Activated CD4-positive, alpha-beta T cell treated with anti-CD3 and anti-CD28 coated beads for 4 hours (primary cell): ENCODE data around the gene BCL3.
"Not testable (repeated sequence)": the region's sequence is repeated elsewhere in the genome, so short reads cannot be mapped to it uniquely, and the experiment has no call there.

Source experiments
- DNase-seq, 2 donors: peaks; one replicate each; pipeline ENCODE4 v3.0.0-alpha.2; 2020

BCL3 gene

GRCh38 chr19:44748426-44749254 lies at the start of gene BCL3:
Gene BCL3, plus strand, starts transcription at chr19:44748708. Its CDS starts 83 bp downstream, at chr19:44748791.
- peak; percentile 68 to 76 for DNase-seq

DNA sequence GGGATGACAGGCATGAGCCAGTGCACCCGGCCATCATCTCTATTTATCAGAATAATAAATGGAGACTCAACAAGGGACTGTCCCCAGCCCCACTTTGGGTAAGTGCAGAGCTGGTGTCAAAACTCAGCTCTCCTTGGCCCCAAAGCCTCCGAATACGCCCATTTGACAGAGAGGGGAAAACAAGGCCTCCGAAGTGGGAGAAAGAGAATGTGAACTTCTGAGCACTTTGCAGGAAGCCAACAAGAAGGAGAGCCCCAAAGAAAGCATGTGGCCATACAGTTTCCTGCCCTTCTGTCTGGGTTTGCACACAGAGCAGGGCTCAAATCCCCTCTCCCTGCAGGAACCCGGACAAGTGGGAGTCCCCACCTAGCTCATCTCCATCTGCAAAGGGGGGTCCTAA lies 48.0 kb upstream of the BCL3 start:
- DNase-seq, result no peak

- no peak for DNase-seq
These were observed 47.3 kb upstream of the BCL3 start for GRCh38 chr19:44701228-44701627.

GRCh38 chr19:44702551-44703176 lies 45.8 kb upstream of the BCL3 start:
- no peak for DNase-seq

DNA sequence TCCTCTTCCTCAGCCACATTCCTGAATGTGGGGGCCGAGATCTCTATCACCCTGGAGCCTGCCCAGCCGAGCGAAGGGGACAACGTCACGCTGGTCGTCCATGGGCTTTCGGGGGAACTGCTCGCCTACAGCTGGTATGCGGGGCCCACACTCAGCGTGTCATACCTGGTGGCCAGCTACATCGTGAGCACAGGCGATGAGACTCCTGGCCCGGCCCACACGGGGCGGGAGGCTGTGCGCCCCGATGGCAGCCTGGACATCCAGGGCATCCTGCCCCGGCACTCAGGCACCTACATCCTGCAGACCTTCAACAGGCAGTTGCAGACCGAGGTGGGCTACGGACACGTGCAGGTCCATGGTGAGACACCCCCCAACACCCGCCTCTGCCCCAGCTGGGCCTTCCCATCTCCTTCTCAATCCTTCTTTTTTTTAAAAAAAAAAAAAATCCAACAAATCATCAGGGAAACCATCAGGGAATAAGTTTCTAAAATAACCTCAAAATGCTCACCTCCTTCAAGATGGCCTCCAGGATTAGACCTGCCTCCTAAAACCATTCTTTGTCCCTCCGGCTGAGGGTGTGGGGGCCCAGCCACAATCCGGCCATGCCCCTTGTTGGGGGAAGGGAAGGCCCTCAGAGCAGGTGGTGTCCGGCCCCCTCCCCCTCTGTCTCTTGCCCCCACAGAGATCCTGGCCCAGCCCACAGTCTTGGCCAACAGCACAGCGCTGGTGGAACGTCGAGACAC lies 45.0 kb upstream of the BCL3 start:
- no peak for DNase-seq

- DNase-seq, result no peak
These were observed 43.5 kb upstream of the BCL3 start for GRCh38 chr19:44704982-44705381.

- DNase-seq, result no peak
These were observed 43.0 kb upstream of the BCL3 start for GRCh38 chr19:44705502-44706010.

- DNase-seq, result no peak
These were observed 41.8 kb upstream of the BCL3 start for GRCh38 chr19:44706506-44707236.

GRCh38 chr19:44707794-44708193 lies 40.7 kb upstream of the BCL3 start:
- no peak for DNase-seq

DNA sequence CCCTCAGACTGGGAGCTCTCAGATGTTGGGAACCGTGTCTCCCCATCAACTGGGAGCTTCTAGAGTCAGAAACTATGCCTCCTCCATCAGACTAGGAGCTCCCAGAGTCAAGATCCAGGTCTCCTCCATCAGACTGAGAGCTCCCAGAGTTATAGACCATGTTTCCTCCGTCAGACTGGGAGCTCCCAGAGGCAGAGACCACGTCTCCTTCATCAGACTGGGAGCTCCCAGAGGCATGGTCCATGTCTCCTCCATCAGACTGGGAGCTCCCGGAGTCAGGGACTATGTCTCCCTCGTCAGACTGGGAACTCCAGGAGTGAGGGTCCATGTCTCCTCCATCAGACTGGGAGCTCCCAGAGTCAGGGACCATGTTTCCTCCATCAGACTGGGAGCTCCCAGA lies 39.6 kb upstream of the BCL3 start:
- no peak for DNase-seq

GRCh38 chr19:44709434-44710266 lies 38.9 kb upstream of the BCL3 start:
- DNase-seq, result not testable (repeated sequence)

DNA sequence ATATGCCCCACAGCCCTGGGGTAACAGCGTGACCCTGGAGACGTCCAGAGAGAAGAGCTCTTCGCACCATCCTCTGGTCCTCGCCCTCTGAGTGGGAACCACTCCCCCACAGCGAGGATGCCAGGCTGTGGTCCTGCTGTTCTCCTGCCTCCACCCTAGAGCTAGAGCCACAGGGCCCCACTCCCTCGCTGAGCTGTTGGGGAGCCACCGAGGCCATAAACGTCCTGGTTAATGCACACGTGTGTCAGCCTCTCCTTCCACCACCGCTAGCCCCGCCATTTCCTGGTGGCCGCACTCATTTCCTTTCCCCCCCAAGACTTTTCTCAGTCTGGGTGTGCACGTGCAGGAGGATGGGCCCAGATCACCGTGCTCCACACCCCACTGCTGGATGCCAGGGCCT lies 38.0 kb upstream of the BCL3 start:
- DNase-seq, result no peak

GRCh38 chr19:44712864-44713515 lies 35.5 kb upstream of the BCL3 start:
- no peak for DNase-seq

DNA sequence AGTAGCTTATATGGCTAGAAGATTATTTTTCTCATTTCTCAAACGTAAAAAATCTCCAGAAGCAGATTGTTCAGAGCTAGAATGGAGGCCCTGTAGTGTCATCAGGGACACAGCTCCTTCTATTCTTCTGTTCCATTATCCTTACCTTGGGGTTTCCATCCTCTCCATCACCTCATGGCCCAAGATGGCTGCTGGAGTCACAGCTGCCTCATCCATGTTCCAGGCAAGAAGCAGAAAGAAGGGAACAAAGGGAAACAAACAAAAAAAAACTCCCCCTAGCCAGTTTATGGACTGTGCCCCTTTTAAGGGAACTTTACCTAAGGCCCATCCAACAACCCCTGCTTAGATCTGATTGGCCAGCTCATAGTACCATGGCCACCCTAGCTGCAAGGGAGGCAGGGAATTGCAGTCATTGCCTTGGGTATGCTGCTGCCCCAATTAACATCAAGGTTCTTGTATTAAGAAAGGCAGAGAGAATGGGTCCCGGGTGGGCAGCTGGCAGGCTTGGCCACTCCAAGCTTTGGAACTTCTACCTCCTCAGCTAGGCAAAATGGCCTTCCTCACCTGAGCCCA lies 33.8 kb upstream of the BCL3 start:
- no peak for DNase-seq

DNA sequence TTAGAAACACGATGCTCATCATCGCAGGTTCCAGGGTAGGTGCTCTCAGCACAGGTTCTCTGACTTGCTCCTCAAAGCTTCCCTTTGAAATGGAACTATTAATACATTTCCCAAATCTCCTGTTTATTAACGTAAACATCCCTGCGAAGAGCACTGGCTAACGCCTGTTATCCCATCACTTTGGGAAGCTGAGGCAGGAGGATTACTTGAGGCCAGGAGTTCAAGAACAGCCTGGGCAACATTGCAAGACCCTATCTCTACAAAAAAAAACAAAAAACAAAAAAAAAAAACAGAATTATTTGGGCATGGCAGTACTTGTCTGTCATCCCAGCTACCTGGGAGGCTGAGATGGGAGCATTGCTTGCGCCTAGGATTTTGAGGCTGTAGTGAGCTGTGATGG lies 30.9 kb upstream of the BCL3 start:
- DNase-seq, result no peak

- DNase-seq, result no peak
These were observed 29.9 kb upstream of the BCL3 start for GRCh38 chr19:44718441-44719261.

DNA sequence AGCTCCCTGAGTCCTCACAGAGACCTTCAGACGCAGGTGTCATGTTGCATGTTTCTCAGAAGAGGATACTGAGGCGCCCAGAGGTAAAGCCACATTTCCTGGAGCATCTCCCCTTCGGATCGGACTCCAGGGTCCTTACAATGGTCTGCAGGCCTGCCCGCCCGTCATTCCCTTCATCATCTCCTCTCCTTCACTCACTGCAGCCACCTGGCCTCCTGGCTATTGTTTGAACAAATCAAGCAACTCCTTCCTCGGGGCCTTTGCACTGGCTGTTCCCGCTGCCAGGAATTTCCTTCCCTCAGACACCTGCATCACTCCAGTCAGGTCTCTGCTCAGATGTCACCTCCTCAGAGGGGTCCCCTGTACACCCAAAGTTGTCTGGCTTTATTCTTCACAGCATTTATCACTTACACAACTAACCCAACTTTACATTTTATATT lies 29.2 kb upstream of the BCL3 start:
- DNase-seq, result no peak

DNA sequence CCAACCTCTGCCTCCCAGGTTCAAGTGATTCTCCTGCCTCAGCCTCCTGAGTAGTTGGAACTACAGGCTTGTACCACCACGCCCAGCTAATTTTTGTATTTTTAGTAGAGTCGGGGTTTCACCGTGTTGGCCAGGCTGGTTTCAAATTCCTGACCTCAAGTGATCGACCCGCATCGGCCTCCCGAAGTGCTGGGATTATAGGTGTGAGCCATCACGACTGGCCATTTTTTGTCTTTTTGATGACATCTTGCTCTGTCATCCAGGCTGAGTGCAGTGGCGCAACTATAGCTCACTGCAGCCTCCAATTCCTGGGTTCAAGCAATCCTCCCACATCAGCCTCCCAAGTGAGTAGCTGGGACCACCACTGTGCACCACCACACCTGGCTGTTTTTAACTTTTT lies 28.1 kb upstream of the BCL3 start:
- not testable (repeated sequence) for DNase-seq

DNA sequence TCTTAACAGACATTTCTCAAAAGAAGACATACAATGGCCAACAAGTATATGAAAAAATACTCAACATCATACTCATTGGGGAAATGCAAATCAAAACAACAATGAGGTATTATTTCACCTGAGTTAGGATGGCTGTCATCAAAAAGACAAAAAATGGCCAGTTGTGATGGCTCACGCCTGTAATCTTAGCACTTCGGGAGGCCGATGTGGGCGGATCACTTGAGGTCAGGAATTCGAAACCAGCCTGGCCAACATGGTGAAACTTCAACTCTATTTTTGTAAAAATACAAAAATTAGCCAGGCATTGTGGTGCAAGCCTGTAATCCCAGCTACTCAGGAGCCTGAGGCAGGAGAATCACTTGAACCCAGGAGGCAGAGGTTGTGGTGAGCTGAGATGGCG lies 27.6 kb upstream of the BCL3 start:
- DNase-seq, result no peak

- not testable (repeated sequence) for DNase-seq
These were observed 27.1 kb upstream of the BCL3 start for GRCh38 chr19:44721369-44721768.
